ENCODE results near the gene KIF26A. TPM values are rescaled to one million over a fixed set of nuclear protein-coding genes. Genes with fewer than 3 reads are reported as not detected.

KIF26A gene
- total RNA-seq, 4 donors from 2014 or later = 0.59 to 3.3 (median 1.5) TPM

DNA sequence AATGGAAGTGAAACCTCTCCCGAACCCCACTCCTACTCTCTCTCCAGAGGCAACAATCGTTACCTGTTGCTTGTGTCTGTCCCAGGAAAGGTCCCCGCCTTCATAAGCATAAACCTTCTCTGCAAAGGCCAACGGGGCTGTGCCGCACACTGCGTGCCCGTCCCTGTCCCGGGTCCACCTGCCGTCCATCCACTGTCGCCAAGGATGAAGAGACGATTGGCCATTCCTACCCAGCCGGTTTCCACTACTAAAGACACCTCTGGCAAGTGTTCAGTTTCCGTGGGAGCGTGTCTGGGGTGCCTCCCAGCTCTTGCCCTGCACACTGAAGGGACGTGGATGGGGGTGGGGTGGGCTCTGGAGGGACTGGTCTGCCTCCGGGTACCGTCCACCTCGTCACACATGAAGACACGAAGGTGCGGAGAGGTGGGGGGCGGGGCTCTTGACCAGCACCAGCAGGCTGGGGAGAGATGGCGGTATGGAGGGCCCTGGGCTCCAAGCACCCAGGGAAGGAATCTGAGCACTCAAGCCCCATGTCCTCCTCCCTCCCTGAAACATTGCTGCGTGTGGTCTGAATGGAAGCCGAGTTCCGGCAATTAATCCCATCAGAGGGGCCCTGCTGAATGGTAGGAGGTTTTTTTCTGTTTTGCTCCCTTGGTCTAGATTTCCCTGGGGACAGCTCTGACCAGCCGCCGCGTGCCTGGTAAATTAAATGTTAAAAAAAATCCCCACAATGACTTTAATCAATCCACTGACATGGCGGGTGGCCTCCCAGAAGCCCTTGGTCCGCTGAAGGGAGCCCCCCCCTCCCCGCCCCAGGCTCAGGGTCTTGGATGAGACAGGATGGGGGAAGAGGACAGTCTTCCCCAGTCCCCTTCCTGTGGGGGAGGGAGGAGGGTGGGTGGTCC, 4.1 kb upstream of the KIF26A start:
- in situ Hi-C loops (cut with MboI; ENCODE audit: low sequenced_read_pairs in 4 of 4) (loop anchor here in 3 of 4 donors (25.0 kb wide), 2 partner anchors 428 to 503 kb away; no protein-coding TSS in a partner anchor), intact Hi-C loops (cut with DNase I; ENCODE audit: low total_unique reads) (no loop called here)
- no peak overlapping the region for H3K4me3 ChIP-seq
- peaks cover 33 to 52% (median 36%) of the 10 kb centered on the region in 3 donors for H3K27me3 ChIP-seq
- peaks cover 13 to 25% of the 10 kb centered on the region in 2 donors for H3K4me1 ChIP-seq
- no peaks in the 10 kb centered on the region for H3K36me3 ChIP-seq
- no peak for DNase-seq
- TF ChIP-seq POLR2A (IDR thresholded peaks at IDR 0.05) = no peak
- TF ChIP-seq, protein P1, sequence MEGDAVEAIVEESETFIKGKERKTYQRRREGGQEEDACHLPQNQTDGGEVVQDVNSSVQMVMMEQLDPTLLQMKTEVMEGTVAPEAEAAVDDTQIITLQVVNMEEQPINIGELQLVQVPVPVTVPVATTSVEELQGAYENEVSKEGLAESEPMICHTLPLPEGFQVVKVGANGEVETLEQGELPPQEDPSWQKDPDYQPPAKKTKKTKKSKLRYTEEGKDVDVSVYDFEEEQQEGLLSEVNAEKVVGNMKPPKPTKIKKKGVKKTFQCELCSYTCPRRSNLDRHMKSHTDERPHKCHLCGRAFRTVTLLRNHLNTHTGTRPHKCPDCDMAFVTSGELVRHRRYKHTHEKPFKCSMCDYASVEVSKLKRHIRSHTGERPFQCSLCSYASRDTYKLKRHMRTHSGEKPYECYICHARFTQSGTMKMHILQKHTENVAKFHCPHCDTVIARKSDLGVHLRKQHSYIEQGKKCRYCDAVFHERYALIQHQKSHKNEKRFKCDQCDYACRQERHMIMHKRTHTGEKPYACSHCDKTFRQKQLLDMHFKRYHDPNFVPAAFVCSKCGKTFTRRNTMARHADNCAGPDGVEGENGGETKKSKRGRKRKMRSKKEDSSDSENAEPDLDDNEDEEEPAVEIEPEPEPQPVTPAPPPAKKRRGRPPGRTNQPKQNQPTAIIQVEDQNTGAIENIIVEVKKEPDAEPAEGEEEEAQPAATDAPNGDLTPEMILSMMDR (IDR thresholded peaks at IDR 0.05 in 4 of 5, conservative IDR thresholded peaks at IDR 0.05 in 1 of 5) = no peak
- no peaks in the 10 kb centered on the region for H3K9me3 ChIP-seq
- no peak overlapping the region for H3K27ac ChIP-seq
- ATAC-seq = no peak

DNA sequence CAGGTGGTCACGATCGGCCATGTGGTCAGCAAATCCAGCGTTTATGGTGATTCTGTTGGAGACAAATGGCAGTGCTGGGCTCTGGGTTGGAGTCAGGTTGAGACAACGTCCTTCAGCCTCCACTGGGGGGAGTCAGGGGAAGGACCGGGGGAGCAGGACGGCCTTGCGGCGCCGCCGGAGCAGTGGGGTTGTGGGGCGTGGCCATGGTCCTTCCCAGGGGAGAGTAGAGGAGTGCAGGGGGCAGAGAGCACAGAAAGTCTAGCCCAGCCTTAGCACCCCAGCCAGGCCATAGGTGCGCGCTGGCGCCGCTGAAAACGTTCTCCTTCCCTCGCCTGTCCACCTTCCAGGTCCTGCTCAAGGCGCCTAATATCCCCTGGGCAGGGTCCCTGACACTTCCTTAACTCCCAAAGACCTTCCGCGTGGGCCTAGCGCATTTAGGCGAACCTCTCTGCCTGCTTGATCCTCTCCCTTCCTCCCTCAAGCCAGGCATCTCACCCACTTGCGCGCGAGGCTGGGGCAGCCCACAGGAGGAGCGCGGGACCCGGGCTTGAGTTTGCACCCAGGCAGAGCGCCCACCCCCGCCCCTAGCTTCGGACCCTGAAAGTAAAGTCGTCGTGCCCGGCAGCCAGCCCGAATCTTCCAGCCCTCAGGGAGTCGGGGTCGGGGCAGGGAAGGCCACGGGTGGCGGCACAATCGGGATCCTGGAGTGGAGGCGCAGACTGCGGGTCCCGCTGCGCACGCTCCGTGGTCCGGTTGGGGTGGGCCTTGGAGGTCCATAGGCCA, 3.1 kb upstream of the KIF26A start:
- TF ChIP-seq POLR2A (IDR thresholded peaks at IDR 0.05) = no peak
- TF ChIP-seq, protein P1 (IDR thresholded peaks at IDR 0.05 in 4 of 5, conservative IDR thresholded peaks at IDR 0.05 in 1 of 5) = no peak
- in situ Hi-C loops (cut with MboI; ENCODE audit: low sequenced_read_pairs in 4 of 4) = loop anchor here in 3 of 4 donors (25.0 kb wide), 2 partner anchors 427 to 502 kb away; no protein-coding TSS in a partner anchor
- intact Hi-C loops (cut with DNase I; ENCODE audit: low total_unique reads) = no loop called here
- Histone ChIP-seq H3K4me1 (peaks cover 13 to 25% of the 10 kb centered on the region in 2 donors), H3K36me3 (no peaks in the 10 kb centered on the region), H3K27me3 (peaks cover 41 to 53% (median 46%) of the 10 kb centered on the region in 3 donors), H3K4me3 (no peak overlapping the region), H3K9me3 (no peaks in the 10 kb centered on the region), H3K27ac (no peak overlapping the region)
- no peak for DNase-seq
- ATAC-seq = no peak

DNA sequence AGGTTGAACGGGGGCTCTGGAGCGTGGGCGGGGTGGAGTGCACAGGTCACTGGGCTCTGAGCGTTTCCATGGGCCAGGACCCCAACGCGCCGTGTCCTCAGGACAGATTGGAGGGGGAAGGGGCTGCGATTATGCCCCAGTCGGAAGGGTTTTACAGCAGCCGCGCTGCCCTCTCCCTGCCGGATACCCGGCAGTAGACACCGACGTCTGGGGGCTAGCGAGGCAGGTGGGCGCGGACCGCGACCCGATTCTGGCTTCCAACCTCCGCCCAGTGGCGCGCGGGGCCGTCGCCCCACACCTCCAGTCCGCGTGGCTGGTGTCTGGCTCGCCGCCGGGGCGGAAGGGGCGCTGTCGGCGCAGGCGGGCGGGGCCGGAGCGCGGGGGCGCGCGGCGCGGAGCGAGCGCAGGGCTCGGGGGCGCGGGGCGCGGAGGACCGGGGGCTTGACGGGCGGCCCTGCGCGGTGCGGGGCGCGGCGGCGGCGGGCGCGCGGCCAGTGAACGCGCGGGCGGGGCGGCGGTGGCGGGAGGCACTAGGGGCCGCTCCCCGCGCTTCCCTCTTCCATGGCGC, 2.4 kb upstream of the KIF26A start:
- TF ChIP-seq POLR2A (IDR thresholded peaks at IDR 0.05) = no peak
- TF ChIP-seq, protein P1 (IDR thresholded peaks at IDR 0.05 in 4 of 5, conservative IDR thresholded peaks at IDR 0.05 in 1 of 5) = no peak
- intact Hi-C loops (cut with DNase I; ENCODE audit: low total_unique reads) = no loop called here
- Histone ChIP-seq H3K4me3 (peak overlapping the region in 3 of 4 donors; percentile 14 to 31 (median 25)), H3K36me3 (no peaks in the 10 kb centered on the region), H3K27me3 (peaks cover 41 to 53% (median 46%) of the 10 kb centered on the region in 3 donors), H3K27ac (no peak overlapping the region), H3K9me3 (no peaks in the 10 kb centered on the region), H3K4me1 (peaks cover 13 to 25% of the 10 kb centered on the region in 2 donors)
- in situ Hi-C loops (cut with MboI; ENCODE audit: low sequenced_read_pairs in 4 of 4) = loop anchor here in 3 of 4 donors (25.0 kb wide), 2 partner anchors 426 to 501 kb away; no protein-coding TSS in a partner anchor
- ATAC-seq = no peak
- no peak for DNase-seq

DNA sequence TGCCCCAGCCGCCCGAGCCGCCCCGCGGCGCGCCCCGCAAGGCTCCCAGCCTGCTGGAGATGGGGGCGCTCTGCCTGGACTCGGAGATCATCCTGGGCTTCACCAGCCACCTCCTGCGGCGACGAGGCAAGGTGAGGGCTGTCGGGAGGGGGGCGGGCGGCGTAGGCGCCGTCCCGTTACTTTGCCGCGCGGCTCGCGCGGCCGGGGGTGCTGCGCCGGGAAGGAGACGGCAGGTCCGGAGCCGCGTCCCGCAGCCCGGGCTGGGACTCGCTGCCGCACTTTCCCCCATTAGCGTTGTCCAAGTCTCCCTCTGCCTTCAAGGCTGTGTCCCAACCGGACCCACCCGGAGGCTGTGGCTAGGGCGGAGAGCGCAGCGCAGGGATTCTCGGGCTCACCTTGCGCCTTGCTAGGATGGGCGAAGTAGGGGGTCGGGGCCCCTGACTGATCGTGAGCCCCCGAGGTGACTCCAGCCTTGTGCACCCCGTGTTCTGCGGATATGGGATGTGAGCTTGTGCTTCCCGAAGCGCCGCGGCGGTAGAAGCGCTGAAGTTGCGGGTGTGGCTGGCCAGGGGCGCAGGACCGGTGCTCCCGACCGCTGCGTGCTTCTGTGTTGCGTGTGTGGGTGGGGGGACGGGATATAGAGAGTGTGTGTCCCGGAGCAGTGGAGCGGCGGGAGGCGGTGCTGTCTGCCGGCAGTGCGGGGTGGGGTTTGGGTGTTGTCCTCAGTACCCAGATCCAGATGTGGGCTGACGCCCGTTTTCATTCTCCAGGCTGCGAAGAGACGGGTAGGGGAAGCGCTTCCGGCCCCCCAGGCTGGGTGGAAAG, 1.7 kb upstream of the KIF26A start:
- in situ Hi-C loops (cut with MboI; ENCODE audit: low sequenced_read_pairs in 4 of 4) (loop anchor here in 3 of 4 donors (25.0 kb wide), 2 partner anchors 426 to 501 kb away; no protein-coding TSS in a partner anchor), intact Hi-C loops (cut with DNase I; ENCODE audit: low total_unique reads) (loop anchor here (1.0 kb wide), 2 partner anchors 428 to 504 kb away; no protein-coding TSS in a partner anchor)
- Histone ChIP-seq H3K27ac (no peak overlapping the region), H3K27me3 (peaks cover 41 to 53% (median 46%) of the 10 kb centered on the region in 3 donors), H3K4me1 (peaks cover 13 to 25% of the 10 kb centered on the region in 2 donors), H3K4me3 (peak overlapping the region; percentile 4 to 61 (median 20)), H3K36me3 (no peaks in the 10 kb centered on the region), H3K9me3 (no peaks in the 10 kb centered on the region)
- DNase-seq = no peak
- no peak for ATAC-seq
- no peak for TF ChIP-seq POLR2A (IDR thresholded peaks at IDR 0.05)
- TF ChIP-seq, protein P1 (IDR thresholded peaks at IDR 0.05 in 4 of 5, conservative IDR thresholded peaks at IDR 0.05 in 1 of 5) = no peak
